SK-N-SH (cell line): ENCODE results near the gene ABCC2. TPM values are rescaled to one million over a fixed set of nuclear protein-coding genes. Genes with fewer than 3 reads are reported as not detected.

Experiments
- CTCF ChIA-PET: fragments of 300-600, 350-600 bp; formaldehyde crosslinking; extraction: SDS; loops from one replicate; lab custom pipeline; 2021; lab: Yijun Ruan, JAX
- POLR2A ChIA-PET: fragments of 350-600 bp; sonication (Branson Sonifier 250); formaldehyde crosslinking; extraction: SDS; loops from one replicate; lab custom pipeline; 2020; ENCODE audit warnings: antibody characterized with exemption, inconsistent platforms; lab: Yijun Ruan, JAX
- DNase-seq: peaks from one replicate; pipeline ENCODE4 v3.0.0; 2012
- H2AFZ ChIP-seq: fragments of 200-600 bp; sonication (generic); 2 replicates; pipeline ENCODE4 v1.8.1; 2016; ENCODE audit warnings: antibody characterized with exemption, mild to moderate bottlenecking, low read depth
- H3F3A ChIP-seq: fragments of 200-600 bp; sonication (generic); replicated peaks from 2 replicates; pipeline ENCODE3; 2016; ENCODE audit warnings: antibody characterized with exemption, mild to moderate bottlenecking; ENCODE audit not compliant: insufficient read depth
- H3K27ac ChIP-seq, 2 experiments: fragments of 200-500 bp in 1 of 2; fragments of 200-600 bp in 1 of 2; sonication (Bioruptor generic) in 1 of 2; sonication (generic), shearing (Covaris generic) in 1 of 2; 2 replicates each; pipeline versions ENCODE4 v1.5.1 to v1.6.1; 2014 to 2016; ENCODE audit warnings: low read depth in 2 of 2, inconsistent platforms in 1 of 2, low read length in 1 of 2, mild to moderate bottlenecking in 1 of 2, mixed read lengths in 1 of 2
- H3K27me3 ChIP-seq: fragments of 200-600 bp; sonication (generic), shearing (Covaris generic); 2 replicates; pipeline ENCODE4 v1.6.1; 2016; ENCODE audit warnings: mixed run types; ENCODE audit not compliant: insufficient read depth
- H3K36me3 ChIP-seq, 2 experiments: fragments of 200-500 bp in 1 of 2; fragments of 200-600 bp in 1 of 2; sonication (Bioruptor generic) in 1 of 2; sonication (generic) in 1 of 2; replicated peaks in 1 of 2; 2 replicates each; pipeline versions ENCODE3 to v1.5.1; 2014 to 2016; ENCODE audit warnings: low read length in 1 of 2, mild to moderate bottlenecking in 1 of 2; ENCODE audit not compliant: insufficient read depth in 2 of 2, control insufficient read depth in 1 of 2
- H3K4me1 ChIP-seq, 2 experiments: fragments of 200-500 bp in 1 of 2; fragments of 200-600 bp in 1 of 2; sonication (Bioruptor generic) in 1 of 2; sonication (generic), shearing (Covaris generic) in 1 of 2; 2 replicates each; pipeline versions ENCODE4 v1.5.1 to v1.6.1; 2014 to 2016; ENCODE audit warnings: low read depth in 1 of 2, low read length in 1 of 2, mixed run types in 1 of 2; ENCODE audit not compliant: insufficient read depth in 2 of 2, control insufficient read depth in 1 of 2
- H3K4me2 ChIP-seq: fragments of 200-600 bp; sonication (generic), shearing (Covaris generic); 2 replicates; pipeline ENCODE4 v1.6.1; 2017; ENCODE audit warnings: mixed run types
- H3K4me3 ChIP-seq, 2 experiments: fragments of 200-500 bp in 1 of 2; fragments of 200-600 bp in 1 of 2; sonication (Bioruptor generic) in 1 of 2; sonication (generic), shearing (Covaris generic) in 1 of 2; 2 replicates each; pipeline versions ENCODE4 v1.5.1 to v1.8.1; 2014 to 2016; ENCODE audit warnings: low read depth in 2 of 2, inconsistent platforms in 1 of 2, low read length in 1 of 2, mild to moderate bottlenecking in 1 of 2, mixed read lengths in 1 of 2, moderate library complexity in 1 of 2
- H3K79me2 ChIP-seq: fragments of 200-600 bp; sonication (generic); 2 replicates; pipeline ENCODE4 v1.8.1; 2017; ENCODE audit warnings: mild to moderate bottlenecking; ENCODE audit not compliant: insufficient read depth
- H3K9ac ChIP-seq: fragments of 200-600 bp; sonication (generic); 2 replicates; pipeline ENCODE4 v1.6.1; 2017; ENCODE audit warnings: mixed run types
- H3K9me2 ChIP-seq: fragments of 200-600 bp; sonication (generic); 2 replicates; pipeline ENCODE4 v1.6.1; 2017; ENCODE audit warnings: mixed run types
- H3K9me3 ChIP-seq: fragments of 200-600 bp; sonication (generic); 2 replicates; pipeline ENCODE4 v1.6.1; 2017; ENCODE audit warnings: mixed run types, mild to moderate bottlenecking, moderate library complexity
- H4K20me1 ChIP-seq: fragments of 200-600 bp; sonication (generic); 2 replicates; pipeline ENCODE4 v1.6.1; 2017; ENCODE audit warnings: mild to moderate bottlenecking, mixed run types; ENCODE audit not compliant: insufficient read depth
- CTCF ChIP-seq: fragments of 200-600 bp; sonication (generic); IDR thresholded peaks from 2 replicates; pipeline ENCODE4 v1.6.1; 2017; ENCODE audit warnings: antibody characterized with exemption, mild to moderate bottlenecking, moderate library complexity
- ELF1 ChIP-seq: IDR thresholded peaks from 2 replicates; pipeline ENCODE4 v1.4.0; 2012
- EP300 ChIP-seq, 2 experiments: IDR thresholded peaks; 2 replicates each; pipeline versions ENCODE4 v1.4.0 to v1.6.1; 2012; ENCODE audit warnings: borderline replicate concordance in 1 of 2, low read depth in 1 of 2, low read length in 1 of 2
- EZH2phosphoT487 ChIP-seq: fragments of 200-600 bp; sonication (generic); IDR thresholded peaks from 2 replicates; pipeline ENCODE4 v1.6.1; 2017; ENCODE audit warnings: low read depth, mixed run types, mild to moderate bottlenecking, antibody characterized with exemption, moderate library complexity, borderline replicate concordance
- FOSL2 ChIP-seq: IDR thresholded peaks from 2 replicates; pipeline ENCODE4 v1.4.0; 2012; ENCODE audit warnings: low read depth, mild to moderate bottlenecking, moderate library complexity, borderline replicate concordance
- FOXJ3 ChIP-seq: sonication (generic); formaldehyde crosslinking; IDR thresholded peaks from 2 replicates; pipeline ENCODE4 v1.5.1; 2020; ENCODE audit warnings: mild to moderate bottlenecking, missing genetic modification reagents
- FOXM1 ChIP-seq: IDR thresholded peaks from 2 replicates; pipeline ENCODE4 v1.4.0; 2012; ENCODE audit warnings: low read depth, mild to moderate bottlenecking
- GATA2 ChIP-seq: sonication (generic); formaldehyde crosslinking; IDR thresholded peaks from 2 replicates; pipeline ENCODE4 v1.5.0; 2020; ENCODE audit warnings: mild to moderate bottlenecking, missing genetic modification reagents
- POLR2AphosphoS5 ChIP-seq: IDR thresholded peaks from 2 replicates; pipeline ENCODE4 v1.6.1; 2012; ENCODE audit warnings: low read depth, low read length
- RCOR1 ChIP-seq: fragments of 150-350 bp; IDR thresholded peaks from 2 replicates; pipeline ENCODE4 v1.6.1; 2017; ENCODE audit warnings: antibody characterized with exemption, low read length
- REST ChIP-seq: IDR thresholded peaks from 2 replicates; pipeline ENCODE4 v1.6.1; 2012; ENCODE audit warnings: mild to moderate bottlenecking, low read depth, low read length, moderate library complexity
- RFX5 ChIP-seq: IDR thresholded peaks from 2 replicates; pipeline ENCODE4 v1.6.1; 2012; ENCODE audit warnings: mild to moderate bottlenecking, improper control_type of control experiment, low read length
- RXRA ChIP-seq: IDR thresholded peaks from 2 replicates; pipeline ENCODE4 v1.4.0; 2012; ENCODE audit warnings: low read depth, mild to moderate bottlenecking, borderline replicate concordance
- SIN3A ChIP-seq: IDR thresholded peaks from 2 replicates; pipeline ENCODE4 v1.6.1; 2012; ENCODE audit warnings: low read depth, mild to moderate bottlenecking, low read length, moderate library complexity, borderline replicate concordance
- USF1 ChIP-seq: IDR thresholded peaks from 2 replicates; pipeline ENCODE4 v1.4.0; 2012; ENCODE audit warnings: low read depth, borderline replicate concordance
- YY1 ChIP-seq: IDR thresholded peaks from 2 replicates; pipeline ENCODE4 v1.4.0; 2012; ENCODE audit warnings: low read depth, mild to moderate bottlenecking
- polyA plus RNA-seq, 3 experiments: library from polyadenylated mRNA; depleted of rRNA; stranded (reverse); fragments of >200 nt; gene quantifications; 2 replicates each; pipeline ENCODE4 v1.2.3, GENCODE V29; 2012

Gene ABCC2
- polyA plus RNA-seq, 1 of the 3 experiments (the other 2 are of a cell fraction) = 0.48 TPM

- TF ChIP-seq RCOR1 (no peak), USF1 (no peak)
- TF ChIP-seq, all 33 proteins: peak for 0
Observed at GRCh38 chr10:99807786-99808185, 25.3 kb downstream of the ABCC2 start (continued).

GRCh38 chr10:99808270-99808669 is 25.8 kb downstream of the ABCC2 start:
- no peaks in the 10 kb centered on the region for H3K79me2 ChIP-seq
- ChIA-PET POLR2A (no interaction called here), CTCF (interaction anchor here (2.2 kb wide), 1 partner anchor 38 kb away, joined by 8 read pairs; no protein-coding TSS in a partner anchor)
- H4K20me1 ChIP-seq = no peaks in the 10 kb centered on the region
- H2AFZ ChIP-seq = no peak overlapping the region
- H3K36me3 ChIP-seq = no peaks in the 10 kb centered on the region
- H3K27me3 ChIP-seq = no peaks in the 10 kb centered on the region
- no peaks in the 10 kb centered on the region for H3K4me1 ChIP-seq
- H3F3A ChIP-seq = peaks cover 4% of the 10 kb centered on the region
- H3K9me3 ChIP-seq = no peaks in the 10 kb centered on the region
- H3K4me2 ChIP-seq = no peak overlapping the region
- no peak for TF ChIP-seq GATA2 (CRISPR knock-in tag)
- no peak for TF ChIP-seq POLR2AphosphoS5
- no peak for TF ChIP-seq ELF1
- no peak for TF ChIP-seq EZH2phosphoT487
- TF ChIP-seq CTCF = no peak
- no peak for TF ChIP-seq RCOR1
- no peak for TF ChIP-seq FOSL2
- TF ChIP-seq RXRA = no peak
- TF ChIP-seq FOXJ3 (CRISPR knock-in tag) = no peak
- no peak for TF ChIP-seq SIN3A
- TF ChIP-seq FOXM1 = no peak
- no peak for TF ChIP-seq EP300 (IDR thresholded peaks at IDR 0.05; ENCODE audit: borderline replicate concordance in 1 of 2, low read depth in 1 of 2, low read length in 1 of 2)
- no peak for TF ChIP-seq RFX5
- no peak for TF ChIP-seq REST
- TF ChIP-seq YY1 = no peak
- TF ChIP-seq, all 33 proteins: peak for 0
- no peak overlapping the region for H3K27ac ChIP-seq
- H3K9me2 ChIP-seq = no peaks in the 10 kb centered on the region
- no peak overlapping the region for H3K4me3 ChIP-seq
- no peak overlapping the region for H3K9ac ChIP-seq
- no peak for DNase-seq
